Left hindlimb (tissue), 1 donor: ENCODE results near the gene ZNF621.
"Not testable (repeated sequence)": the region's sequence is repeated elsewhere in the genome, so short reads cannot be mapped to it uniquely, and the experiment has no call there.

Experiments
- DNase-seq: peaks from one replicate; pipeline ENCODE4 v3.0.0-alpha.2; 2018

The ZNF621 gene

DNA sequence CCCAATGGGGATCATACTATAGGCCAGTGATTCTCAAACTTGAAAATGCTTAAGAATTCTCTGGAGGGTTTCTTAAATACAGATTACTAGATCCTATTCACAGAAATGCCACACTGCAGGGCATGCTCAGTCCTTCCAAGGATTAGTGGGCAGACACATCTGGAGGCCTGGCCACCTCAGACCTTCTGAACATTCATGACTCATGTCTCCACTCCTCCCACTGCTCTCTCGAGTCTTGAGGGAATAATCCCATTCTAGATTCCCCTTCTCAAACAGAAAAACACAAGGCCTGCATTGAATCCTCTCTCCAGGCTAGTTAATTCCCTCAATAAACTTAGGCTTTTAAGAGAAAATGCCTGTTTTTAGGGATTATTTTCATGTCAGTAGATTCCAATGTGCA, 22.1 kb downstream of the ZNF621 start:
- DNase-seq: no peak

DNA sequence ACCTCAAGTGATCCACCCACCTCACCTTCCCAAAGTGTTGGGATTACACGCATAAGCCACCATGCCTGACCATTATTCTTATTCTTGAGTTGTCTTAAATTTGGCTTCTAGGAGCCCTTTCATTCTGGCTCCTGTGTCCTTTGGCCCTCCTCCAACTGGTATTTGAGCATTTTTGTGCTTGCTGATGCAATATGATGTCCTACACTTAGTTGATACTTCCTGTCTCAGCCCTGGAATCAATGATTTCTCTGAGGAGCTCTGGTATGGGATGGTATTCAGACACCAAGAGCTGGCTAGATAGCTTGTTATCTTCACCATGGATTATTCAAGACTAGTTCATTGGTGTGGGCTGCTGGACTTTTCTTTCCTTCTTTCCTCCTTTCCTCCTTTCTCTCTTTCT, 25.4 kb downstream of the ZNF621 start:
- no peak for DNase-seq

DNA sequence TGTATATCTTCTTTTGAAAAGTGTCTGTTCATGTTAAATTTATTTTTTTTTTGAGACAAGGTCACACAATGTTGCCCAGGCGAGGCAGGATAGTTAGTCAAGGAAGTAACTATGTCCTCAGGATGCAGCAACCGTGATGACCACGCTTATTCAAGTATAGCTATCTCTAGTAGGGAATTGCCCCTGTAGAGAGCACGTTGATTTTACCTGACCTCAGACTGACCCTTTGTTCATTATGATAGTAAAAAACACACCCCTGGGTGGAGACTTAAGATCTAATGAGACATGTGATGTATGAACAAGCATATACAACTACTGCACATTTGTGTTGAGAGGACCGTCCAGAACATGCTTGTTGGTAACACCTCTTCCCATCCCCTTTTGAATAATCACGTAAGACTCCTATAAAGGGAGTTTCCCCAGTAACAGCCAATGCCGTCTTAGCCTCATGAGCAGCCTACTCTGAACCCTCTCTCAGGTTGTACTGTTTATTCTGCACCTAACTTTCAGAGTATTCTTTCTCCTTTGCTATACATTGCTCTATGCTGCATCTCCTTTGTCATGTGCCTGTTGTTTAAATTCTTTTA, 32.9 kb downstream of the ZNF621 start:
- DNase-seq: no peak

DNA sequence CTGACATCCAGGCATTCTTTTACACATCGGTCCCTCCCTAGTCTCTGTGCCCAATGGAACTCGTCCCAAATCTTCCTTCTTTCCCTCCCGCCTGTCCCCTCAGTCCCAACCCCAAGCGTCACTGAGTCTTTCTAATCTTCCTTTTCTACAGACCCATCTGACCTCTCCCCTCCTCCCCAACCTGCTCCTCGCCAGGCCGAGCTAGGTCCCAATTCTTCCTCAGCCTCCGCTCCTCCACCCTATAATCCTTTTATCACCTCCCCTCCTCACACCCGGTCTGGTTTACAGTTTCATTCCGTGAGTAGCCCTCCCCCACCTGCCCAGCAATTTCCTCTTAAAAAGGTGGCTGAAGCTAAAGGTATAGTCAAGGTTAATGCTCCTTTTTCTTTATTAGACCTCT, 37.7 kb downstream of the ZNF621 start:
- not testable (repeated sequence) for DNase-seq

DNA sequence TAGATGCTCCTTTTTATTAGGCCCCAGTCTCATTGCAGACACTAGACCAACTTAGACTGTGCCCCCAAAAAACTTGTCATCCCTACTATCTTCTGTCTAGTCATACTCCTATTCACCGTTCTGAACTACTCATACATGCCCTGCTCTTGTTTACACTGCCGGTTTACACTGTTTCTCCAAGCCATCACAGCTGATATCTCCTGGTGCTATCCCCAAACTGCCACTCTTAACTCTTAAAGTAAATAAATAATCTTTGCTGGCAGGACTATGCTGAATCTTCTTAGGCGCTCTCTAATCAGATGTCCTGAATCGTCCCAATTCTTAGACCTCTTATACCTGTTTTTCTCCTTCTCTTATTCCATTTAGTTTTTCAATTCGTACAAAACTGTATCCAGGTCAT, 40.9 kb downstream of the ZNF621 start:
- not testable (repeated sequence) for DNase-seq

DNA sequence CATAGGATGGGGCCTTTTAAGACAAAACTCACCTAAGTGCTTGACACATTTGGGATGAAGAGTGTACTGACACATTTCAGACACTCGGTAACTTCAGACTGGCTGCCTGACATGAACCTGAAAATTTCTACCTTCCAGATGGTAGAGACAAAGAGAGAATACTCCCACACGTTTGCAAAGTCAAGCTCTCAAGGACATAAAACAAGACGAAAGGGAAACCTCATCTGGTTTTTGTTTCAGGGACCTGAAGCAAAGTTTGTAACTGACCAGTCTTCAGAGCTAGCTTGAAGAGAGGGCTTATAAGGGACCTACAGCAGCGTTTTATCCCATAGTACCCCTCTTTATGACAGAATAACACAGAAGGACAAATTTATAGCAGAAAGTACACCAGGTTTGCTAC, 41.9 kb downstream of the ZNF621 start:
- DNase-seq: no peak

DNA sequence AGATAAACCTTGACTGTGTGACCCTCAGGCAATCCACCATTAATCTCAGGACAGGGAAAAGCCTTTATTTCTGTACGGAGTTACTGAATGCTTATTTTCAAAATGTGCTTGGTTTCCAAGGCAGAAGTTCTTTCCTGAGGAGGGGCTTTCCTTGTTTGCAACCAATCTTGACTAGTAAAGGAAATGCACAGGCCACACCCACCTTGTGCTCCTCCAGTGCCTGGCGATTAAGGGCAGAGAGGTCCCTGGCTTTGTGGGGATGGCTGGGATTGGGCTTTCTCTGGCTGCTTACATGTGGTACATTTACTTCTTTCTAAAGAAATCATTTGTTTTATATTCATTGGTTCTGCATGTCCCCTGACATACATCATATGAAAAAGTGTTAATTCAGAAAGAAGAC, 47.8 kb downstream of the ZNF621 start:
- DNase-seq: no peak

DNA sequence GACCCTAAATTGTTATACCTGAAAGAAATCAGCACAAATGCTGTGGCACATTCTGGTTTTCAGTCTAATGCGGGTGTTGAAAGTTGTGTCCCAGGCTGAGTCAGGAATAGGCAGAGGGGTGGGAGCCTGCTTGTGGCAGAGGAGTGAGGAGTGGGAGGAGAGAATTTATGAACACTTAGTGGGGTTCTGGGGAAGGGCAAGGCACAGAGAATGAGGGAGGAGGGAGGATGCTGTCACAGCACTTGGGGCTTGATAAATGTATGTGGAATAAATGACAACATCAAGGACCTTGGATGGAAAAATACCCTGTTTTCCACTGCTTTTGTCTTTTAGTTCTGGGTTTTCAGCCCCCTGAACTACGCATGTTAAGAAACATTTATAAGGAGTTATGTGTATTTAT, 49.3 kb downstream of the ZNF621 start:
- DNase-seq: no peak

DNA sequence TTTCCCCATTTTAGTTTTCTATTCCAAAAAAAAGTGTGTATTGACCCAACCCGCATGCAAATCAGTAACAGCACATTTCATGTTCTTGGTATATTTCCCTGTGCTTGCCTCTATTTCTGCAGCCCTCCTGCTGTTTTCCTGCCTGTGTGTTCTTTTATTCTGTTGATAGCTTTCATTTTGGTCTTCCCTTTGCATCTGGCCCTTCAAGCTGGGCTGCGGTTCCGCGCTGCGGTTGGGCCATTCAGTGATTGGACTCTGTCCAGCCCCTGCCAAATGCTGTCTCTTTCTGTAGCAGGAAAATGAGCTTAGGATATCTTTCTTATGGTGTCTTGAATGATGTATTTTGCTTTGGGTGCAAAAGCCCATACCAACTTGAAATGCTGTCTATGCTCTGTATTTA, 49.9 kb downstream of the ZNF621 start:
- no peak for DNase-seq

DNA sequence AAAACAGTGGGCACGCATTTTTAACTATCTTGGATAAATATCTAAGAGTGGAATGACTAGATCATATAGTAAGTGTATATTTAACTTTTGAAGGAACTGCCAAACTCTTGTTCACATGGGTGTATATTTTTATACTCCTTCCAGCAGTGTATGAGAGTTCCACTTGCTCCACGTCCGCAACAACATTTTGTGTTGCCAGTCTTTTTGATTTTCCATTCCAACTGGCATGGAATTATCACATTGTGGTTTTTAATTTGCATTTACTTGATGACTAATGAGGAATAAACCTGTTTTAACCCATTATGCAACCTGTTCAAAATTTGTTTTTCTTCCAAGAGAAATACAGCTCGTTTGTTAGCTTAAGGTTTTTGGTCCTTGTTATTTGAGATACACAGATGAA, 51.6 kb downstream of the ZNF621 start:
- DNase-seq: no peak

DNA sequence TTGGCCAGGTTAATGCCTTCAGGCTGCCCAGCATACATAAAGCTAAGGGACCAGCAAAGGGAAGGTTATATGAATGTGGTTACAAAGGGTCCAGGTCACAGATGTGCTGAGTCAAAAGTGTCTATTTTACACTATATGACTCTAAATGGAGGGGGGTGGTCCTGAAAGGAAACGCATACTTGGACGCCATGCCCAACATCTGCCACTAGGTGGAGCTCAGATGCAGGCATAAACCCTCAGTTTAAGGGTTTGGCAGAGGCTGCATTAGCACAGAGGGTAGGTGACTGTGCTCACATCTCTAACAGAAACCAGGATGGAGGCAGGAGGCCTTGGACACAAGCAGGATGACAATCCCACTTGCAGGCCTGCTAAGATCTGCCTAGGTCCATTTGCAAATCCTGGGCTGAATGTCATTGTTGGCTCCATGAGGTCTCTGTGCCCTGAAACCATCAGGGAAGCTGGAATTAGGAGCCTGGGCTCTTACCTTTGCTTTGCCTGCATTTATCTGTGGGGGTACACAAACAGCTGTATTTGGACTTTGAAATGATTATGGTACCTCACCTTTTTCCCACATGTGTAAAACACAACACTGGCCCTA, 55.8 kb downstream of the ZNF621 start:
- DNase-seq: peak; percentile 75

DNA sequence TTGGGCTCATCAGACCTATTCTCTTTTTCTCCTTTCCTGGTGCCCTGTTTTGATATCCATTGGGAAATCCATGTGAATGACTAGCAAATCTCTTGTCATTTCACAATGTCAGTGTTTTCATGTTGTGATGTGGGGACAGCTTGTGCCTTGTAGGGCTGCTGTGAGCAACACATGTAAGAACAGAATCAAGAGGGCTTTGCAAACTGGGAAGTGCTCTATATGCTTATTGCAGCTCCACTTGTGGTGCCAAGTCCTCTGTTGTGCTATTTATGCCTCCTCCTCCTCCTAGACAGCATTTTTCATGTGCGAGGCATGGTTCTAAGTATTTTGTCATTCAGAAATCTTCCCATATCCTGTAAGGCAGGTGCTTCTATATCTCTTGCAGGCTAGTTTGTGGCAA, 56.4 kb downstream of the ZNF621 start:
- DNase-seq: no peak

DNA sequence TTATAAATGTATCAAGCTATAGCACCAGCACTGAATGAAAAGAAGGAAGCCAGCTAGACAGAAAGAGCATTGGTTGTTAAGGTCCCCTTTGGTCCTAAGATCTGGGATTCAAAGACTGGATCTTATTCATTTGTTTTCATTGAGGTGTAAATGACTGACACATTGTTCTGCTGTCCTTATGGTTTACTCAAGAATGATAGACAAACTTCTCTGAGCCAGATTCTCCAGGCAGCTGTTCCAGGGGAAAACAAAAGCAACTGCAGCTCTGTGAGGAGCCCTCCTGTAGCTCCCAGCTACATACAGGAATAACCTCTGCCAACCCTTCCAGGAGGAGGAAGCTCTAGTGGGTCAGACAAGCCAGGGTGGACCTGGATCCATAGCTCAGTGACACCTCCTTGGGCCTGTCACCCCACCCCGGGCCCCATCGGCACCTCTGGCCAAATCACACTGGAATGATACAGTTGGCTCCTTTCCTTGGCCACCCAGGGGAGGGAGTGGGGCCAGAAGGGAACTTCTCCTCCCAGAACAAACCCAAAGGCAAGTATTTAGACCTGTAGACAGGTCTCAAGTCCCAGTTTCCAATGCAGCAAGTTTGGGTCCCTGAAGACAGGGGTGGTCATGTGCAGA, 57.8 kb downstream of the ZNF621 start:
- no peak for DNase-seq

DNA sequence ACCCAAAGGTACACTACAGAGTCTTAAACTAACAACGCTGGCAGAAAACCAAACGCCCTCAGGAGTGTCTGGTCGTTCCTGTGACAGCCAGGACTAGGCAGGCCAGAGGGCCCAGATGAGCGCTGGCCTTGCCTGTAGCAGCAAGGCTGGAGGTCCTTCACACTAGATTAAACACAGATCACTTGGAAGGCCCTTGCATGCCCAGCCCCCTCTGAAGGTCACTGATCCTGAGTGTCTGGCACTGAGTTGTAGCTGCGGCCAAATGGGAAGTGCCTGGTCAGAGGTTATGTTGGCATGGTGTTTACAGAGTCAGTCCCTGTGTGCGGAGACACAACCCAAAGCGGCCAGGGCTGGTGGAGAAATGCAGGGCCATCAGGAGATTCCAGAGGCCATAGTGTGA, 58.9 kb downstream of the ZNF621 start:
- DNase-seq: no peak

DNA sequence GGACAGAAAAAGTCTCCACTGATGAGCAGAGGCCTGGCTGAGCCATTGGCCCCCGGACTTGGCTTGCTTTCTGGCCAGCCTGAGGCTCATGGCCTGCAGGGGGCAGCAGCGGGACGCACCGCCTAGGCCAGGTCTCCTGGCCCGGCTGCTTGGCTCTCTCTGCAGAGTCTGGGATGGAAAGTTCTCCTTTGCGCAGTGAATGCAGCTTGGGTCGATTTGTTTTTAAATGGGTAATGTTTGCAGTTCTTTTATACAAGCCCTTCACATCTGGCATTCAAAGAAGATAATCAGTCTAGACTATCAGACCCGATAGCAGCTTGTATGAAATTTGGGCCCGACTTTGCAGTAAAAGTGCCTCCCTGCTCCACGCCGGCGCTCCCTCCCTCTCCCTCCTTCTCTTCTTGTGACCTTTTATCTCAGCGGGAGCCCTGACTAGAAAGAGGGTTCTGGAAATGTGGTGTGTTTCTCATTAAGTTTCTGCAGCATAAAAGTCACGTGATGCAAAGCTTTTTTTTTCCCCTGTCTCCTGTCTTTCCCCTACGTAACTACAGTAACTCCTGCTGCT, 59.9 kb downstream of the ZNF621 start:
- DNase-seq: peak; percentile 90

DNA sequence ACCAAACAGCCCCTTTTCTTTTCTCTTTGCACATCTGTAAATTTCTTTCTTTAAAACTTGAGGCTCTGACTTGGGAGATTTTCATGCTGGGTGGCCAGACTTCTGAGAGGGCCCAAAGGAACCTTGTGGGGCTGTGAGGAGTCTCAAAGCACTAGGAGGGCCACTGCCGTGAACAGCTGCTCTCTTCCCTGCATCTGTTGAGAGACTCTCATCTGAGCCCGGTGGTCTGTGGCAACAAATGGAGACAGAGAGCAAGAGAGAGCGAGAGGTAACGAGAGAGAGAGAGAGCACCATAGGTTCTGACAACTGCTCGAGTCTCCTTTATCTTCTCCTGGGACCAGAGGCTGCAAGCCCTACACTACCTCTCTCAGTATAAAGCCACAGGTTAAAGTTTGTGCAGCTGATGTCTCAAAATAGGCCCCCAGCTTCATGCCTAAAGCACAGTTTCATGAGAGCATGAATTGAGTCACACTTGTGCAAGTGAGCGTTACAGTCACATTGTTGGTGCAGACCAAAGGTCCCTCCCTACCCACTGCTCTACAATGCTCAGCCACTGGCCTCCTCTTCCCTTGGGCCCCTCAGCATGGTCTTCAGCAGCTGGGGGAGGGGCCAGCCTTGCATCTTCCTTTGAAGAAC, 60.7 kb downstream of the ZNF621 start:
- no peak for DNase-seq

DNA sequence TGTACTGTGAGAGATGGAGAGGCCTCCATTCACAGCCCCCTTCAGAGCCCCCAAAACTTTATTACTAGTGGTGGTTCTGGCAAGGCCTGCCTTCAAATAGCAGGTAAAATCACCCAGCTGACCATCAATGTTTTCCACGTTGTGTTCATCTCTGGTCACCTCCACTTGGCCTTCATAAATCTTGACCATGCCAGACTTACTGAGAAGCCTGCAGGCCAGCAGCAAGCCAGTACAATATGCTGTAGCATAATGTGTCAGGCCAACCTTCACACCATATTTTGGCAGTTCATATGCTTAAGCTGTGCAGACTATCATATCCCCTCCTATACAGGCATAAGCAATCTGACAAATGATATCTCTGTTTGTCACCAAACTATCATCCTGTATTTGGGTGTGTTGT, 62.1 kb downstream of the ZNF621 start:
- no peak for DNase-seq

DNA sequence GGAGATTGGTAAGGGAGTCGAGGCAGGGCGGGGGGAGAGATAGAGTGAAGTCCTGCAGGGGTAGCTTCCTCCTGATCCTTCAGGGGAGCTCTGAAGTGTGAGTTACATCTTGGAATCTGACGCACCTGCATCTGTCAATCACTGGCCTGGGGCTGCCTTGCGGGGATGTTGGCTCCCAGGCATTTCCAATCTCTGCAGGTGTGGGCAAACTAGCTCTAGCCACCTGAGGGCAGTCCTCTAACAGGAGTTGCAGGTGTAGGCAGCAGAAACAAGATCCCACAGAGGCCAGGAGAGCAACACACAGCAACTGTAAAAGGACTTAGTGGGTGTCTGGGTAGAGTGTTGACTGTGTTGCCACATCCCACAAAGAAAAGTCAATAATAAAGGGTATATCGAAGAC, 63.6 kb downstream of the ZNF621 start:
- no peak for DNase-seq
